A673 (cell line): ENCODE measurements around the gene DOCK6. TPM values are rescaled to one million over a fixed set of nuclear protein-coding genes. Genes with fewer than 3 reads are reported as not detected.

ENCODE experiments used
- BruUV-seq: library from RNA; stranded (reverse); fragments of 400-500 nt; replicated peaks from 2 replicates; lab custom pipeline; 2021; lab: Mats Ljungman, UMichigan
- CTCF ChIA-PET: fragments of 300-600 bp; sonication (Branson Sonifier 250); formaldehyde crosslinking; loops from one replicate; lab custom pipeline; 2022; ENCODE audit warnings: antibody characterized with exemption; lab: Charles Lee
- POLR2A ChIA-PET: fragments of 300-600 bp; sonication (Branson Sonifier 250); formaldehyde crosslinking; loops from one replicate; lab custom pipeline; 2022; ENCODE audit warnings: antibody characterized with exemption; ENCODE audit not compliant: low non-redundant PET; lab: Charles Lee
- DNase-seq: peaks from one replicate; pipeline ENCODE4 v3.0.0-alpha.2; 2015; ENCODE audit warnings: low spot score
- H3K27ac ChIP-seq: fragments of 200-600 bp; sonication (generic); 2 replicates; pipeline ENCODE4 v1.5.1; 2016; ENCODE audit warnings: mixed run types, low read depth, mild to moderate bottlenecking, mixed read lengths, antibody characterized with exemption, low read length; ENCODE audit not compliant: poor library complexity, severe bottlenecking
- H3K27me3 ChIP-seq: fragments of 200-600 bp; sonication (generic); replicated peaks from 2 replicates; pipeline ENCODE4 v1.6.1; 2017; ENCODE audit warnings: mixed run types, low read depth, mild to moderate bottlenecking, mixed read lengths, antibody characterized with exemption, low read length; ENCODE audit not compliant: insufficient read depth, poor library complexity
- H3K36me3 ChIP-seq: fragments of 200-600 bp; sonication (generic); 2 replicates; pipeline ENCODE4 v1.6.1; 2016; ENCODE audit warnings: mixed run types, mild to moderate bottlenecking, mixed read lengths, antibody characterized with exemption, low read length; ENCODE audit not compliant: insufficient read depth, poor library complexity, severe bottlenecking
- H3K4me1 ChIP-seq: fragments of 200-600 bp; sonication (generic); 2 replicates; pipeline ENCODE4 v1.6.1; 2017; ENCODE audit warnings: mixed run types, mild to moderate bottlenecking, mixed read lengths, antibody characterized with exemption, low read length; ENCODE audit not compliant: insufficient read depth, poor library complexity, severe bottlenecking
- H3K4me3 ChIP-seq: fragments of 200-600 bp; sonication (generic); 2 replicates; pipeline ENCODE4 v1.5.1; 2016; ENCODE audit warnings: low read depth, mixed run types, mild to moderate bottlenecking, mixed read lengths, low read length; ENCODE audit not compliant: poor library complexity, severe bottlenecking
- H3K9me3 ChIP-seq: fragments of 200-600 bp; sonication (generic); 2 replicates; pipeline ENCODE4 v1.6.1; 2016; ENCODE audit warnings: mixed run types, low read depth, mild to moderate bottlenecking, mixed read lengths, antibody characterized with exemption, low read length; ENCODE audit not compliant: poor library complexity, severe bottlenecking
- EZH2 ChIP-seq: fragments of 200-600 bp; sonication (generic); IDR thresholded peaks from 2 replicates; pipeline ENCODE4 v1.6.1; 2017; ENCODE audit warnings: borderline replicate concordance, low read depth, mild to moderate bottlenecking, mixed read lengths, antibody characterized with exemption, low read length; ENCODE audit not compliant: poor library complexity, severe bottlenecking
- intact Hi-C: fragments of 100-400 bp; cut with micrococcal nuclease; formaldehyde crosslinking; loops from one replicate; pipeline ENCODE4 v1.10.0; 2022; ENCODE audit not compliant: unreplicated experiment
- total RNA-seq: library from RNA; stranded (reverse); gene quantifications from 2 replicates; pipeline ENCODE4 v1.2.3, GENCODE V29; 2021
- TF ChIP-seq, protein P1 (sequence below): fragments of 300-800, 200-600 bp; sonication (generic); conservative IDR thresholded peaks from 2 replicates; pipeline ENCODE4 v1.5.1; 2017; ENCODE audit warnings: low read depth, mild to moderate bottlenecking, antibody characterized with exemption, low read length, moderate library complexity, mixed read lengths

Gene DOCK6
- total RNA-seq, 1 experiment from 2014 or later = 15.6 TPM

DNA sequence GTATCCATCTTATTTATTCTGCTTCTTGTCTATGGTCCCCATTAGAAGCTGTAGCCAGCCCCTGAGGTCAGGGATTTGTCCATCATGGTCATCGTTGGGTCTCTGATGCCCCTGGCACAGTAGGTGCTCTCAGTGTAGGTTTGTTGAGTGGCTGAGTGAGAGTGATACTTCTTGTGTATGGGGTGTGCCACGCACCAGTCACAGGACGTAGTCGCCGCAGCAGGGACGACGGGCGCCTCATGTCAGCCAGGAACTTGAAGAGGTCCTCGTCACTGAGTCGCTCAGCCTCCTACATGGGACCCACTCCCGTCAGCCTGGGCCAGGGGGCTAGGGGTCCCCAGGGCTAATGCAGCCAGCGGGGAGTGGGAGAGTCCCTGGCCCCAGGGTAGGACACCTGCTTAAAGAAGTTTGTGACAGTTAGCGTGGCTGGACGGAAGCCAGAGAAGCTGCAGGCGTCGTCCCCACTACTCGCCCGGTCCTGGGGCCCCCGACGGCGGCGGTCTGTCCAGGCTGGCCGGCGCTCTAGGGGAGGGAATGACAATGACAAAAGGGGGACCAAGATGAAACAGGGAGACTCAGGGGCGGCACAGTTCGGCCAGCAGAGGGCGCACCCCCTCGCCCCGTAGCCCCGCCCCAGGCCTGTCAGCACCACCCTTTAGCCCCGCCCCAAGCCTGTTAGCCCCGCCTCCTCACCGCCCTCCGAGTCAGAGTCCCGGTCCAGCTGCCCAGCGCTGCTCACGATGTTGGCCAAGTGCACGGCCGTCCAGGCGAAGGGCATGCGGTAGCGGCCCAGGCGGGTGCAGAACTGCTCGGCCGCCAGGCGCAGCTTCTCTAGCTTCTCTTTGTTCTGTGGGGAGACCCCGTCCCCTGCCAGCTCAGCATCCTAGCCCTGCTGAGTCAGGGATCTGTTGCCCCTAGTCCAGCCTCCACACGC is 19.2 kb downstream of the DOCK6 start:
- no peaks in the 10 kb centered on the region for H3K27me3 ChIP-seq
- BruUV-seq = no TSS peak
- no peaks in the 10 kb centered on the region for H3K36me3 ChIP-seq
- intact Hi-C loops = no loop called here
- H3K4me1 ChIP-seq = peaks cover 9% of the 10 kb centered on the region
- POLR2A ChIA-PET = no interaction called here
- peak; percentile 84 for DNase-seq
- peak overlapping the region; percentile 11 for H3K4me3 ChIP-seq
- CTCF ChIA-PET = interaction anchor here (0.6 to 1.4 kb wide), 7 partner anchors 10 to 1069 kb away, joined by 4 to 11 read pairs (median 4); partner anchors contain the start of gene TMED1
- no peak for TF ChIP-seq EZH2
- TF ChIP-seq, protein P1, sequence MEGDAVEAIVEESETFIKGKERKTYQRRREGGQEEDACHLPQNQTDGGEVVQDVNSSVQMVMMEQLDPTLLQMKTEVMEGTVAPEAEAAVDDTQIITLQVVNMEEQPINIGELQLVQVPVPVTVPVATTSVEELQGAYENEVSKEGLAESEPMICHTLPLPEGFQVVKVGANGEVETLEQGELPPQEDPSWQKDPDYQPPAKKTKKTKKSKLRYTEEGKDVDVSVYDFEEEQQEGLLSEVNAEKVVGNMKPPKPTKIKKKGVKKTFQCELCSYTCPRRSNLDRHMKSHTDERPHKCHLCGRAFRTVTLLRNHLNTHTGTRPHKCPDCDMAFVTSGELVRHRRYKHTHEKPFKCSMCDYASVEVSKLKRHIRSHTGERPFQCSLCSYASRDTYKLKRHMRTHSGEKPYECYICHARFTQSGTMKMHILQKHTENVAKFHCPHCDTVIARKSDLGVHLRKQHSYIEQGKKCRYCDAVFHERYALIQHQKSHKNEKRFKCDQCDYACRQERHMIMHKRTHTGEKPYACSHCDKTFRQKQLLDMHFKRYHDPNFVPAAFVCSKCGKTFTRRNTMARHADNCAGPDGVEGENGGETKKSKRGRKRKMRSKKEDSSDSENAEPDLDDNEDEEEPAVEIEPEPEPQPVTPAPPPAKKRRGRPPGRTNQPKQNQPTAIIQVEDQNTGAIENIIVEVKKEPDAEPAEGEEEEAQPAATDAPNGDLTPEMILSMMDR = peak; percentile 93
- no peak overlapping the region for H3K27ac ChIP-seq
- no peaks in the 10 kb centered on the region for H3K9me3 ChIP-seq

DNA sequence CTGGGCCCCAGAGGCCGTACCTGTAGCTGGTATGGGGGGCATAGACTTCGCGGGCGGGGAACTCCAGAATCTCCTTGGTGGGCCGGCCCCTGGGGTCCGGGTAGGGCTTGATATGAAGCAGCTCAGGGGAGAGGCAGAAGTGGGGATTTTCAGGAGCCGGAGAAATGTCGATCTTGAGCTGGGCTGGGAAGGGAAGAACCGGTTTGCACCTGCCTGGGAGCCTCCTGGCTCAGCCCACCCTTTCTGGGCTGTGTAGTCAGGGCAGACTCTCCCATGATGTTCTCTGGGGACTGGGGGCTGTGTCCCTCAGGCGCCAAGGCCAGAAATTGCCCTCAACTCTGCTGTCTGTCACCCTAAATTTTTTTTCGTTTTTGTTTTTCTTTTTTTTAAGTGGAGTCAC is 20.3 kb downstream of the DOCK6 start:
- ChIA-PET CTCF (no interaction called here), POLR2A (no interaction called here)
- intact Hi-C loops = no loop called here
- H3K27me3 ChIP-seq = no peaks in the 10 kb centered on the region
- TF ChIP-seq, protein P1 = no peak
- TF ChIP-seq EZH2 = no peak
- DNase-seq = no peak
- no peak overlapping the region for H3K27ac ChIP-seq
- H3K36me3 ChIP-seq = no peaks in the 10 kb centered on the region
- peaks cover 9% of the 10 kb centered on the region for H3K4me1 ChIP-seq
- no peak overlapping the region for H3K4me3 ChIP-seq
- H3K9me3 ChIP-seq = no peaks in the 10 kb centered on the region
- BruUV-seq = no TSS peak

DNA sequence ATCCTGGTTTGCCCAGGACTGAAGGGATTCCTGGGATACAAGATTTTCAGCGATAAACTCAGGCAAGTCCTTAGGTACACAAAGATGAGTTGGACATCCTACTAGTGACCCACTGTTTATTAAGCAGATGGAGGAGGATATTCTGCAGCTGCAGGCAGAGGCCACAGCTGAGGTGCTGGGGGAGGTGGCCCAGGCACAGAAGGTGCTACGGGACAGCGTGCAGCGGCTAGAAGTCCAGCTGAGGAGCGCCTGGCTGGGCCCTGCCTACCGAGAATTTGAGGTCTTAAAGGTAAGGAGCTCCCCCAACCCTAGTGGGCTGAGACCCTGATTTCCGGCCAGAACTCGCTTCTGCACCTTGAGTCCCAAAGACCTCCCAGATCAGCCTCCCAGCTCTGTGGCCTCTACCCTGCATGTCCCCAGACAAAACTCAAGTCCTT is 22.3 kb downstream of the DOCK6 start:
- H3K4me3 ChIP-seq = no peak overlapping the region
- CTCF ChIA-PET = interaction anchor here (0.7 kb wide), 1 partner anchor 13 kb away, joined by 3 read pairs; no protein-coding TSS in a partner anchor
- H3K27me3 ChIP-seq = no peaks in the 10 kb centered on the region
- BruUV-seq = no TSS peak
- H3K9me3 ChIP-seq = no peaks in the 10 kb centered on the region
- H3K4me1 ChIP-seq = peaks cover 9% of the 10 kb centered on the region
- H3K27ac ChIP-seq = no peak overlapping the region
- TF ChIP-seq, protein P1 = no peak
- no peak for TF ChIP-seq EZH2
- DNase-seq = no peak
- no peaks in the 10 kb centered on the region for H3K36me3 ChIP-seq
- POLR2A ChIA-PET = interaction anchor here (0.5 kb wide), 1 partner anchor 93 kb away, joined by 3 read pairs; no protein-coding TSS in a partner anchor
- intact Hi-C loops = no loop called here
